HG03045 (cell line): ENCODE measurements around the gene CBX8.

Experiments used
- ATAC-seq: cut with Tn5 transposase; IDR thresholded peaks from one replicate; pipeline ENCODE4 v1.9.1; 2021; ENCODE audit warnings: mild to moderate bottlenecking, moderate library complexity; ENCODE audit not compliant: unreplicated experiment

Gene CBX8

DNA sequence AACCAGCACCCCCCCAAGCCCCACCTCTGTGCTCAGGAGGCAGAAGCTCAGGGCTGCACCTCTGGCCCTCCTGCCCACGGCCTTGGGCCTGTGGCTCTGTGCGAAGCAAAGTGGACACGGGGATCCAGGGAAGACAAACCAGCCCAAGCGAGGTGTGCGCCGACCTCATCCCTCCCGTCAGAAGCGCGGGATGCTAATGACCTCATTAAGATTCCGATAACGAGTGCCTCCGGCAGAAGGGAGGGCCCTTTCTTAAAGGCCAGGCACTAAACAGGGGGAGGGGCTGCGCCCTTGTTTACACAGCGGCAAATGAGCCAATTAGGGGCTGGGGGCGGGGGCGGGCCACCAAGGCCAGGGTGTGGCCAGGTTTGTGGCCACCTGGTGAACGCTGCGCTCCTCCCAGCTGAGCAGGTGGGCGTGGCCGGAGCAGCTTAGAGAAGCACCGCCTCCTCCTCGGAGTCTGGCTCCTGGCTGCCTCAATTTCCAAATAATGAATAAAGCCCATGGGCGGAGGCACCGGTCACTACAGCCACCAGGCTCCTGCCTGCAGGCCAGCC lies 39.2 kb upstream of the CBX8 start:
- ATAC-seq, result no peak

DNA sequence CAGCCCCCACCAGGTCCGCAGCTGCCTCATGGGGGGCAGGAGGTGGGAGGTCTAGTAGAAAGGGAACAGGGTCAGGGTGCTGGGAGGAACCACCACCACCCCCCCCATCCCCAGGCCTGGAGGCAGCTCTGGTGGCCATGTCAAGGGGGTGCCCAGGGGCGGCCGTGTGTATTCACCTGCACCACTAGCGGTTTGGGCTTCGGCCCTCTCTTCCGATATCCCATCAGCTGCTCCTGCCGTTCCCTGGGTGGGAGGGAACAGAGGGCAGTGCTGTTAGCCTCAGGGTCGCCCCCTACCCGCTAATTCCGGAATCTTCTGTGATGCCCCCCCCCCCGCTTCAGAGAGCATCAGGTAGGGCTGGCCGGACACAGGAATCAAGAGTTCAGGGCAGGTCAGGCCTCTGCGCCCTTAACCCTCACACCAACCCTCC lies 38.6 kb upstream of the CBX8 start:
- no peak for ATAC-seq

DNA sequence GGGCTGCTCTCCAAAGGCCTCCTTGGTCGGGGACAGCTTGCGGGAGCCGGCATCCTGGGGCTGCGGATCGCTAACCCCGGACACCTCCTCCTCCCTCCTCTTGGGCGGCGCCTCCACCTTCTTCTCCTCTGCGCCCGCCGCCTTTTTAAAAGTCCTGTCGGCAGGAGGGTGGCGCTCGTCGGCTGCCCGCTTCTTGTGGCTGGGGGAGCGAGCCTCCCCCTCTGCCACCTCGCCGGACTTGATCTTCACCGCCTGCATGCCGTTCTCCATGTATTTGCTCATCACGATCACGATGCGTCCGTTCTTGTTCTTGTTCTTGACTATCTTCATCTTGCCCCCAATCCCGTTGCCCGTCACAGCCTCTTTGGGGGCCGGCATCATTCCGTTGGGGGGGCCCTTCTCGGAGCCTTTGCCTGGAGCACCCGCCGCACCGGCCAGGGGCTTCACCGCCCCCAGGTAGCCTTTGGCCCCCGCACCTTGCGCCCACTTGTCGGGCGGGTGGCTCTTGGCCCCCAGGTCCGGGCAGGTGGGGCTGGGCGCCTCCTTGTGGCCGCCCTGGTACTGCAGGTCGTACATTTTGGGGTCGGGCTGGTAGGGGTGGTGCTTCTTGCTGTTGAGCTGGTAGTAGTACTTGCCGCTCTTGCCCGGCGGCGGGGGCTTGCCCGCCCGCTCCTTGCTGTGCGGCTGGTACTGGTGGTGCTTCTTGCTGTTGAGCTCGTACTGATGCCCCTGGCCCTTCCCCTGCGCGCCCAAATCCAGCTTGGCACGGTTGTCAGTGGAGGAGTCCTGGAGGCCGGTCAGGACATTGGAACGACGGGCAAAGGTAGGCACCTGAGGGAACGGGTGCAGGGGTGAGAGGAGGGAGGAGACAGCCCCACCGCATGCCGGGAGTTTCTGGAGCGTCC lies 37.9 kb upstream of the CBX8 start:
- no peak for ATAC-seq

- no peak for ATAC-seq
These were observed 37.1 kb upstream of the CBX8 start for GRCh38 chr17:79833744-79834564.

DNA sequence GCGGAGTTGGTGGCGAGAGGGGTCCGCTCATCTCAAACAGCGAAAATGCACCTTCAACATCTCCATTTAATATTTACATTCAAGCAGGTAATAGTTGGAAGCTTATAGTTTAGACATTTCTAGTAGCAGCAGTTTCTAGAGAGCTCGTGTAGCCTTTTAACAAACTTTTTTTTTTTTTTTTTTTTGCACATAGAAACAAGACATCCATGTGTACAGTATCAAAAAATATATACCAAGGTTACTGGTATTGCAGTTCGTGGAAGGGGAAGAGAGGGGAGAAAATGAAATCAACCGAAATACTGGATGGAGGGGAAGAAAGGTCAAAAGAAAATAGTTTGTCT lies 36.2 kb upstream of the CBX8 start:
- no peak for ATAC-seq

DNA sequence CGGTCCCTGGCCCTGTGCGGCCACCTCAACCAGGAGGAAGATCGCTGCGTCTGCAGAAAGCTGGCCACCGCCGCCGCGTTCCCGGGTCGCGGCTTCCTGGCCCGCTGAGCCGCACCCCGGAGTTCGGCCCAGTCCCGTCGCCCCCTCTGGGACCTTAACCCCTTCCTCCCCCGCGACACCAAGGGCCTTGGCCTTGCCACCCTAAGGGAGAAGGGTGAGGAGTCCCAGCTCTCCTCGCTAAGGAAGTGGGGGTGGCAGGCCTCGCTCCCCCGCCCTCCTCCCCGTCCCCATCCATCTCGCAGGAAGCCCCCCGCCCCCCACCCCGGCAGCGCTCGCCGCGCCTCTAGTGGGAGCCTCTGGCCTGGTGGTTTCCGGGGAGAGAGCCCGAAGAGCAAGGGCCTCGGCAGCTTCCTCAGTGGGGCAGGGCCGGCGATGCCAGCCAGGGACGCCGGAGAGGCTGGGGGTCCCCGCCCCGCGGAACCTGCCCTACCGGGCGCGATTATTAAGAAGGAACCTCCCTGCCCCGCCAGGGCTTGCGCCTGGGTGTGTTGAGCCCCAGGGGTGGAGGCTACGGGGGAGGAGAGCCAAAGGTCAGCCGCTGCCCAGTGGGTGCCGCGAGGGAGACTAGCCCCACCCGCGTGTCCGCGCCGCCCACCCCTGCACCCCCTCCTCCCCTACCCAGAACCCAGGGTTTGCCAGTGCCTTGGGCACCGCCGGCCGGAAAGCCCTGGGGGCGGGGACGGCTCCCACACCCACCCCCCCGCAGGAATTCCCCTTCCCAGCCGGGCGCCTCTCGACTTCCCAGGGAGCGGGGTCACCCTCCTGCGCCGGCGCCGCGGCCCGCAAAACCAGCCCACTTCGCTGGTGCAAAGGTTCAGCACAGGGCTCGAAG lies 35.6 kb upstream of the CBX8 start:
- ATAC-seq, result no peak

- ATAC-seq, result no peak
These were observed 34.7 kb upstream of the CBX8 start for GRCh38 chr17:79831265-79832217.

- no peak for ATAC-seq
These were observed 33.9 kb upstream of the CBX8 start for GRCh38 chr17:79830763-79831264.

DNA sequence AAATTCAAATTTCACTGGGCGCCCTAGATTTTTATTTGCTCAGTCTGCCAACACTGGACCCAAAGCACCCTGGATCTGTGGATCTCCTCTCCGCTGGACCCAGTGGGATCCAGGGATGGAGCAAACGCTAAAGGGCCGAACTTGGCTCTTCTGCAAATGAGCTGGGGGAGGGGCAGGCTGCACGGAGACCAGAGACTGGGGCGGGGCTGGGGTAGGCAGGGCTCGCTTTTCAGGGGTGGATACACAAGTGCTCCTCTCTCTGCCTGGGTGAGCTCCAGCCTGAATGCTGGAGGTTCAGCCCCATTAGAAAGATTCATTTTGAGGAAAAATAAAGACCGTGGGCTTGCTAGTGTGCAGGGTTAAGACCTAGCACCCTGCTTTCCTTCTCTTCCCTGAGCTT lies 33.4 kb upstream of the CBX8 start:
- ATAC-seq, result no peak

DNA sequence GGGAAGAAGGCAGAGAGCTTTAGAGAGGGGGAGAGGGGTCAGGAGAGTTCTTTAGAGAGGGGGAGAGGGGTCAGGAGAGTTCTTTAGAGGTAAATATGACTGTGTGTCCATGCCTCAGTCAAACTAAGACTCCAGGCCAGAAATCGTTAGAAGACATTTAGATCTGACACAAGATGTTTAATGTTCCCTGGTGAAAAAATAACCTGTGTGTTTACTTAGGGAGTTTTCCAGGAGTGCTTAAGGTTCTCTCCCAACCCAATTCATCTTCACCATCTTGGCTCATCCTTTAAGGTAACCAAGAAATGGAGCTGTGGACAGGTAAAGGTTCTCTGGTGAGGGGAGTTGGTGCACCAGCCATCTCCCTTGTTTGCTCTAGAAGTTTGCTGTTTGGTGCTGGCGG lies 32.6 kb upstream of the CBX8 start:
- ATAC-seq, result no peak

DNA sequence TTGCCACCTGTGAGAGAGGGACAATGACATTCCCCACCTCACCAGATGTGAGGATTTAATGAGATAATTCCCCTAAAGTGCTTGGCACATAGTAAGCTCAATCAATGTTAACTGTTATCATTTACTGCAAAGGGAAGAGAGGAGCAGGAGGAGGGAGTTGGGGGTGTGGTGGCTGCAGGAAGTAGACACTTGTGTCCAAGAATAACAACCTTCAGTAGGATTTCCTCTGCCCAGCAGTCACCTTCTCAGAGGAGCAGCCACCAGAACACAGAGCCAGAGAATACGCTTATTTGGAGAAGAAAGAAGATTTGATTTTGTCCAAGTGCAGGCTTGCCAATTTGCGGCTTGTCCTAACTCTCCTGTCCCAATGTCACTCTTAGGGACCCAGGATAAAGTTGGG lies 32.1 kb upstream of the CBX8 start:
- no peak for ATAC-seq

DNA sequence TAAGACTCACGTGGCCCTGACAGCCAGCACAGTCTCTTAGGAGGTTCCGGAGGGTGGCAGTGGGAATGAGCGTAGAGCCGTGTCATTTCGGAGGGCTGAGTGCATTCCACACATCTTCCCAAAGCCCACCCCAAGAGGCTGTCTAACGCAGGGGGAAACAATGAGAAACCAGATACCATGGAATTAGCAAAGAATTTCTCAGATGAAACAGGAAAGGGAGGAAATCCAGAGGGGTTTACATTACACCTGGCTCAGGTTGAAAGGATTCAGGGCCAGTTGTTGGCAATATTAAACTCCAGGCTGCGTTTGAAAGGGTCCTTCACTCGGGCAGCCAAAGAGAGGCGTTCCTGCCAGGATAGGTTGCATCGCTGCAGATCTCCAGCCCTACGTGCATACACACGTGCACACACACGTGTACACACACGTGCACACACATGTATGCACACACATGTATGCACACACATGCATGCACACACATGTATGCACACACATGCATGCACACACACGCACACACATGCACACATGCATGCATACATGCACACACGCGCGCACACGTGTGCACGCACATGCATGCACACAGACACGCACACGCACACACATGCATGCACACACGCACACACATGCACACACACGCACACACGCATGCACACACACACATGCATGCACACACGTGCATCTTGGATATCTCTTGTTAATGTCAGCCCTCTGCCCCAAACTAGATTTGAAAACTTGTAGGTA lies 30.1 kb upstream of the CBX8 start:
- no peak for ATAC-seq

- ATAC-seq, result no peak
These were observed 29.4 kb upstream of the CBX8 start for GRCh38 chr17:79826204-79826680.

DNA sequence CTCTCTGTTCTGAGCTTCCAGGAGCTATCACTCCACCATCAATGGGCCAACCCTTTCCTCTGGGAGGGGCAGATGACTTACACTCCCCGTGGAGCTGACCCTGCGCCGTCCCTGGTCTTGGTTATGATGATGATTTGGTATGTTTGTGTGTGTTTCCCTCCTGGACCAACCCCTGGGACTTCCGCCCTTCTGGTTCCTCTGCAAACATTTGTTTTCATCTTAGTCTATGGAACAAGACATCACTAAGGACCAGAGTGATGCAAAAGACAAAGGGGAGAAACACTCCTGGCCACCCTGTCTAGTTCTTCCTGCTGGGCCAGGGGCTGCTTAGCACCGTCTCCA lies 28.7 kb upstream of the CBX8 start:
- ATAC-seq, result no peak

DNA sequence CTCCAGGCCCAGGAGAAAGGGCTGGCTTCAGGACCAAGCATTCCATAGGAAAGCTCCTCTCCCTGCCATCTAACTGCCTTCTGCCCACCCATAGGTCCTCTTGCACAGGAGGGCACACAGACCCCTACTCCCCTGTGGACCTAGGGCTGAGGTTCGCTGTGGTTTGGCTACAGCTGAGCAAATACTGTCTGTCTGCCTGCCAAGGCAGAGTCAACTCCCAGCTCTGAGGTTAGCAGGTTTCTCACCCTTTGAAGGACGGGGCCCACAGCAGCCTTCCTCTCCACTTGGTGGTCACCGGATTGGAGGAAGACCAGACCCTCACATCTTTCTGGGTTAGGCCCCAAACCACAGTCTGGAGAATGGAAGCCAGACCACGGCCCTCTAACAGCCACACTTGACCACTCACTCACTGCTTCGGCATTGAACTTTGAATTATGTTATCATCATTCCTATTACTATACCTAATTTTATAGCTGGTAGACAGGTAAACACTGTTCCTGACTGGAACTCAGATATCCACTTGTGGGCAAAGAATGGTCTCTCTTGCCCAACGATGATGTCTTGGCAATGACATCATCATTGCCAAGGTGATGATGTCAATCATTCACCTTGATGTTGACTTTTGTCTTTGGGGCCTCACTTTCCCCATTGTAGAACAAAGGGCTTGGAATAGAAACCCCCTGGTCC lies 28.2 kb upstream of the CBX8 start:
- no peak for ATAC-seq

- ATAC-seq, result no peak
These were observed 27.4 kb upstream of the CBX8 start for GRCh38 chr17:79824234-79824633.

GRCh38 chr17:79822583-79823124 lies 25.8 kb upstream of the CBX8 start:
- no peak for ATAC-seq
